Brain pericyte (primary cell): ENCODE measurements around the gene FCHO2.

Experiments used
- DNase-seq: peaks from one replicate; pipeline ENCODE4 v3.0.0-alpha.2; 2012; ENCODE audit warnings: low read depth, low spot score

Gene FCHO2

DNA sequence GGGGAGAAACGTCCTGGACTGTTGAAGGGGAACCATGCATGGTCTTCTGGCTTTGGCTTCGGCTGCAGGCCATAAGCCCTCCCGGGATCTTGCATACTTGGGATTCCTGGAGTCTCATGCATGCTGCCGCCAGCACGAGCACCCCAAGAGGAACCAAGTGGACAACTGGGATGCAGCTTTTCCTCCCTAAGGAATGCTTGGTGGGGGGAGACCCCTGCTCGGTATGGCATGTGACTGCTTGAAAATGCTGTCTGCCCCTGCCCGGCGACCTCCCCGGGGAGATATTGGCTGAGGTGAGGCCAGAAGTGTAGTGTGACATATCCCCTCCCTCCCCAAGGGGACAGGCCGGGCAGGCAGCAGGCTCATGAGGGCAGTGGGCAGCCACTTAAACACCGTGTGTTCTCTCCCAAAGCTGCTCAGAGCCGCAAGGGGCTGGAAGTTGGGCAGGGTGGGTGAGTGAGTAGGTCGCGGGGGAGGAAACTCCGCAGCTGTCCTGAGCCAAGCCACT, 180.3 kb downstream of the FCHO2 start:
- DNase-seq = no peak

- no peak for DNase-seq
Observed at GRCh38 chr5:73137563-73138530, 182.0 kb downstream of the FCHO2 start.

- no peak for DNase-seq
Observed at GRCh38 chr5:73139485-73139884, 183.6 kb downstream of the FCHO2 start.
